ENCODE measurements around the gene CSN3. TPM values are rescaled to one million over a fixed set of nuclear protein-coding genes. Genes with fewer than 3 reads are reported as not detected.
"Not testable (repeated sequence)": the region's sequence is repeated elsewhere in the genome, so short reads cannot be mapped to it uniquely, and the experiment has no call there.

The CSN3 gene
- total RNA-seq, 1 donor from 2014 or later: not detected

- Mint-ChIP-seq H3K36me3 (ENCODE audit: unreplicated experiment) (no peaks in the 10 kb centered on the region), H3K27me3 (ENCODE audit: unreplicated experiment) (no peaks in the 10 kb centered on the region), H3K4me3 (ENCODE audit: unreplicated experiment) (no peak overlapping the region), H3K9me3 (ENCODE audit: unreplicated experiment) (no peaks in the 10 kb centered on the region), H3K27ac (ENCODE audit: unreplicated experiment) (no peak overlapping the region), H3K4me1 (ENCODE audit: low read depth, unreplicated experiment) (no peaks in the 10 kb centered on the region)
- no peak for TF ChIP-seq CTCF (IDR thresholded peaks at IDR 0.05; ENCODE audit: partially characterized antibody, unreplicated experiment)
- no peak for DNase-seq
Observed at GRCh38 chr4:70203601-70204000, 38.8 kb upstream of the CSN3 start.

GRCh38 chr4:70212752-70213151 is 29.6 kb upstream of the CSN3 start:
- not testable (repeated sequence) for H3K9me3 Mint-ChIP-seq (ENCODE audit: unreplicated experiment); H3K4me3 Mint-ChIP-seq (ENCODE audit: unreplicated experiment); H3K4me1 Mint-ChIP-seq (ENCODE audit: low read depth, unreplicated experiment); H3K27ac Mint-ChIP-seq (ENCODE audit: unreplicated experiment); DNase-seq; H3K27me3 Mint-ChIP-seq (ENCODE audit: unreplicated experiment); H3K36me3 Mint-ChIP-seq (ENCODE audit: unreplicated experiment)

- not testable (repeated sequence) for H3K4me1 Mint-ChIP-seq (ENCODE audit: low read depth, unreplicated experiment); H3K36me3 Mint-ChIP-seq (ENCODE audit: unreplicated experiment); H3K4me3 Mint-ChIP-seq (ENCODE audit: unreplicated experiment); H3K27me3 Mint-ChIP-seq (ENCODE audit: unreplicated experiment); H3K9me3 Mint-ChIP-seq (ENCODE audit: unreplicated experiment); DNase-seq; H3K27ac Mint-ChIP-seq (ENCODE audit: unreplicated experiment)
Observed at GRCh38 chr4:70216109-70216508, 26.3 kb upstream of the CSN3 start.

GRCh38 chr4:70216550-70216949 is 25.8 kb upstream of the CSN3 start:
- H3K4me3 Mint-ChIP-seq (ENCODE audit: unreplicated experiment): not testable (repeated sequence)

GRCh38 chr4:70221389-70221788 is 21.0 kb upstream of the CSN3 start:
- not testable (repeated sequence) for H3K4me3 Mint-ChIP-seq (ENCODE audit: unreplicated experiment); H3K36me3 Mint-ChIP-seq (ENCODE audit: unreplicated experiment); DNase-seq; H3K27ac Mint-ChIP-seq (ENCODE audit: unreplicated experiment); H3K4me1 Mint-ChIP-seq (ENCODE audit: low read depth, unreplicated experiment); H3K9me3 Mint-ChIP-seq (ENCODE audit: unreplicated experiment); H3K27me3 Mint-ChIP-seq (ENCODE audit: unreplicated experiment)

More at GRCh38 chr4:70216550-70216949, 25.8 kb upstream of the CSN3 start:
- not testable (repeated sequence) for H3K27me3 Mint-ChIP-seq (ENCODE audit: unreplicated experiment); H3K9me3 Mint-ChIP-seq (ENCODE audit: unreplicated experiment); H3K27ac Mint-ChIP-seq (ENCODE audit: unreplicated experiment); DNase-seq; H3K36me3 Mint-ChIP-seq (ENCODE audit: unreplicated experiment); H3K4me1 Mint-ChIP-seq (ENCODE audit: low read depth, unreplicated experiment)

GRCh38 chr4:70221818-70222217 is 20.6 kb upstream of the CSN3 start:
- H3K4me3 Mint-ChIP-seq (ENCODE audit: unreplicated experiment); H3K27ac Mint-ChIP-seq (ENCODE audit: unreplicated experiment); H3K36me3 Mint-ChIP-seq (ENCODE audit: unreplicated experiment); DNase-seq; H3K4me1 Mint-ChIP-seq (ENCODE audit: low read depth, unreplicated experiment); H3K9me3 Mint-ChIP-seq (ENCODE audit: unreplicated experiment); H3K27me3 Mint-ChIP-seq (ENCODE audit: unreplicated experiment): not testable (repeated sequence)

GRCh38 chr4:70225824-70226223 is 16.6 kb upstream of the CSN3 start, which contains the start of gene FDCSP:
TSS of gene FDCSP (plus strand) at chr4:70226124. CDS start at chr4:70231195, 5,071 bp downstream.
- Mint-ChIP-seq H3K27me3 (ENCODE audit: unreplicated experiment) (peaks cover 4% of the 10 kb centered on the region), H3K4me3 (ENCODE audit: unreplicated experiment) (no peak within 1 kb of the TSS), H3K36me3 (ENCODE audit: unreplicated experiment) (no peaks in the 10 kb centered on the region), H3K27ac (ENCODE audit: unreplicated experiment) (no peak within 1 kb of the TSS), H3K4me1 (ENCODE audit: low read depth, unreplicated experiment) (no peaks in the 10 kb centered on the region), H3K9me3 (ENCODE audit: unreplicated experiment) (no peaks in the 10 kb centered on the region)
- TF ChIP-seq CTCF (IDR thresholded peaks at IDR 0.05; ENCODE audit: partially characterized antibody, unreplicated experiment): no peak
- no peak for DNase-seq

- DNase-seq: no peak
- H3K4me1 Mint-ChIP-seq (ENCODE audit: low read depth, unreplicated experiment): no peaks in the 10 kb centered on the region
- TF ChIP-seq CTCF (IDR thresholded peaks at IDR 0.05; ENCODE audit: partially characterized antibody, unreplicated experiment): no peak
- no peaks in the 10 kb centered on the region for H3K27me3 Mint-ChIP-seq (ENCODE audit: unreplicated experiment)
- no peaks in the 10 kb centered on the region for H3K9me3 Mint-ChIP-seq (ENCODE audit: unreplicated experiment)
- no peak overlapping the region for H3K4me3 Mint-ChIP-seq (ENCODE audit: unreplicated experiment)
- H3K27ac Mint-ChIP-seq (ENCODE audit: unreplicated experiment): no peak overlapping the region
- no peaks in the 10 kb centered on the region for H3K36me3 Mint-ChIP-seq (ENCODE audit: unreplicated experiment)
Observed at GRCh38 chr4:70236125-70236524, 6.3 kb upstream of the CSN3 start.

Measured in glutamatergic neuron (in vitro differentiated cells).